ENCODE measurements around the gene TTC13.

Gene TTC13

DNA sequence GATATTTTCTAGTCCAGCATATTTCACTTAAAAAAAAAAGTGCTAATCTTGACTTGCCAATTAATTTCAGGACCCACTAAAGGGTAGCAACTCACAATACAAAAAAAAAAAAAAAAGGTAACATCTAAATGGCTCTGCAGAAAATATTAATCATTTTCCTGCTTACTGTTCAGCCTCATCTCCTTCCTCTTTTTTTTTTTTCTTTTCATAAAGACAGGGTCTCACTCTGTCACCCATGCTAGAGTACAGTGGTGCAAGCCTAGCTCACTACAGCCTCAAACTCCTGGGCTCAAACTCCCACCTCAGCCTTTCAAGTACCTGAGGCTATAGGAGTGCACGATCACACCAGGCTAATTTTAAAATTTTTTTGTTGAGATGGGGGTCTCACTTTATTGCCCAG is 30.4 kb downstream of the TTC13 start:
- no peak for DNase-seq (ENCODE audit: low read depth in 2 of 2)

GRCh38 chr1:230943048-230943593 is 35.5 kb downstream of the TTC13 start:
- no peak for DNase-seq (ENCODE audit: low read depth in 2 of 2)

GRCh38 chr1:230940848-230941247 is 37.8 kb downstream of the TTC13 start:
- peak in 1 of 2 experiments; percentile 7 for DNase-seq (ENCODE audit: low read depth in 2 of 2)

- no peak for DNase-seq (ENCODE audit: low read depth in 2 of 2)
Observed at GRCh38 chr1:230939806-230940489, 38.7 kb downstream of the TTC13 start.

DNA sequence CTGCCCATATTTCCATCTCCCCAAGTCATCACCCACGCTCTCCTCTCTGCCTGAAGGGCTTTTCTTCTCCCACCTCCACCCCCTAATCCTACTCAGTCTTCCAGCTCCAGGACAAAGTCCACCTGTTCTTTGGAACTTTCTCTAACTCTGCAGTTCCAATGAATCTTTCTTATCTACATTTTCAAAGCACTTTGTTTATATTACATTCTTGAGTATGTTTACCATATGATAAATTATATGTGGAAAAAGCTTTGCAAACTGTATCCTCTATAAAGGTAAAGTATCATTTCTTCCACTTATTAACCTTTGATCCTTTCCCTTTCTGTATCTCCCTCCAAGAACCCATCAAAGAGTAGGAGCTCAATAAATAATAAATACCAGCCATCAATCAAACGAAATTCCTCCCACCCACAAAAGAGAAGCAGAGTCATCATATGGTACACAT is 39.7 kb downstream of the TTC13 start:
- no peak for DNase-seq (ENCODE audit: low read depth in 2 of 2)

- DNase-seq (ENCODE audit: low read depth in 2 of 2) = peak in 1 of 2 experiments; percentile 9
Observed at GRCh38 chr1:230937371-230937770, 41.3 kb downstream of the TTC13 start.

GRCh38 chr1:230936475-230936874 is 42.2 kb downstream of the TTC13 start:
- DNase-seq (ENCODE audit: low read depth in 2 of 2) = no peak

GRCh38 chr1:230935852-230936251 is 42.8 kb downstream of the TTC13 start:
- DNase-seq (ENCODE audit: low read depth in 2 of 2) = no peak

- no peak for DNase-seq (ENCODE audit: low read depth in 2 of 2)
Observed at GRCh38 chr1:230930986-230931385, 47.7 kb downstream of the TTC13 start.

GRCh38 chr1:230926182-230926581 is 52.5 kb downstream of the TTC13 start:
- DNase-seq (ENCODE audit: low read depth in 2 of 2) = no peak

DNA sequence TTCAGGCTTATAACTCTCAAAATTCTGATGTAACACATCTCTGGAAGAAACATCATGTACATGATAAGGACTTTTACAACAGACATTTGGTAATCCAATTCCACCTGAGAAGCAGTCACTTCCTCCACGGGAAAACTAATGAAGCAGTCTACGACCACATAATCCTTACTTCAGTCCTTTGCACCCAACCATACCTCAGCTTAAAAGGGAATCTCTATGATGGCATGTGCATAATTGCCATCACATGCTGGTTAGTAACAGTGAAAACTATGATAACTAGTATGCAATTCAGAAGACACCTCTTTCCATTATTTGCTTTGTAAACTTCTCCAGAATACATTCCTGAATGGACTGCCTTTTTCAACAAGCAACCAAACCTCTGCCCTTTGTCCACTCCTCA is 53.1 kb downstream of the TTC13 start:
- DNase-seq (ENCODE audit: low read depth in 2 of 2) = no peak

DNA sequence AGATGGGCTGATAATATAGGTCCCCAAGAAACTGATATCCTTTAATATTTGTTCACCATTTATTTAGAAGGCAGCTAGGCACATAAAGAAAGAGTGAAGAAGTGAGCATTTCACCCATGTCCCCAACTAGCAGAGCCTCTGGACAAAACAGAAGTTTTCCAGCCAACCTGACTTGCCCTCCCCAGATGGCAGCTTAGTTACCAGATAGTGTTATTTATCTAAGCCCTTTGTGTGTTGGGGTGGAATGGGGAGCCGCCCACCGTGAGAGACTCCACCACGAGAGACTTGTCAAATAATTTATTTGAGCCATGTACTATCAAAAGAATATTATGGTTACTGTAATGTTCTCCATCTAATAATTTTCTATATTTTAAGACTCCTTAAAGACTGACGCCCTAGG is 55.5 kb downstream of the TTC13 start:
- no peak for DNase-seq (ENCODE audit: low read depth in 2 of 2)

DNA sequence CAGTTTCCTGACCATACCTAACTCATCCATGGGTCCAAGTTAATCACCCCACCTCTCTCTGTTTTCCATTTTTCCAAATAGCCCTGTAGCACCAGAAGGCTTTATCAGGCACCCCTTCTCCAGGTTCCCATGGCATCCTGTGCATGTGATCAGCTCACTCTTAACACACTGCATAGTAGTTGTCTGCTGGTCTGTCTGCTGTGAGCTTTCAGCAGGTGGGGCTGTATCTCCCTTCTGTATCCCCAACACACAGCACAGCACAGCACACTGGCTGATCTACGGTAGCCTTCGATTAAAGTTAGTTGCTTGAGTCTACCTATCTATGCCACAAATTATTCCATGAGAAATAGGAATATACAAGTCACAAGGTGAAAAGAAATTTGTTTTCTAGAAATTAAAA is 56.0 kb downstream of the TTC13 start:
- no peak for DNase-seq (ENCODE audit: low read depth in 2 of 2)

DNA sequence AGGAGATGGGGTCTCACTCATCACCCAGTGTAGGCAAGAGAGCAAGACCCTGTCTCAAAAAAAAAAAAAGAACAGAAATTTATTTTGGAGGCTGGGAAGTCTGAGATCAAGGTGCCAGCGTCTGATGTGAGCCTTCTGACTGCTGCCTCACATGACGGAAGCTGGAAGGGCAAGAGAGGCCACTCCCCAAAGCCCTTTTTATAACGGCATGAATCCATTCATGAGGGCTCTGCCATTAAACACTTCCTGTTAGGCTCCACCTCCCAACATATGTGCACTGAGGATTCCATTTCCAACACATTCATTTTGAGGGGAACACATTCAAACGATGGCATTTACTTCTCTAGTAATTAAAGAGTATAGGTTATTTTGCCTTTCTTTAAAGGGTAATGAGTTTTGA is 59.5 kb downstream of the TTC13 start:
- DNase-seq (ENCODE audit: low read depth in 2 of 2) = no peak

DNA sequence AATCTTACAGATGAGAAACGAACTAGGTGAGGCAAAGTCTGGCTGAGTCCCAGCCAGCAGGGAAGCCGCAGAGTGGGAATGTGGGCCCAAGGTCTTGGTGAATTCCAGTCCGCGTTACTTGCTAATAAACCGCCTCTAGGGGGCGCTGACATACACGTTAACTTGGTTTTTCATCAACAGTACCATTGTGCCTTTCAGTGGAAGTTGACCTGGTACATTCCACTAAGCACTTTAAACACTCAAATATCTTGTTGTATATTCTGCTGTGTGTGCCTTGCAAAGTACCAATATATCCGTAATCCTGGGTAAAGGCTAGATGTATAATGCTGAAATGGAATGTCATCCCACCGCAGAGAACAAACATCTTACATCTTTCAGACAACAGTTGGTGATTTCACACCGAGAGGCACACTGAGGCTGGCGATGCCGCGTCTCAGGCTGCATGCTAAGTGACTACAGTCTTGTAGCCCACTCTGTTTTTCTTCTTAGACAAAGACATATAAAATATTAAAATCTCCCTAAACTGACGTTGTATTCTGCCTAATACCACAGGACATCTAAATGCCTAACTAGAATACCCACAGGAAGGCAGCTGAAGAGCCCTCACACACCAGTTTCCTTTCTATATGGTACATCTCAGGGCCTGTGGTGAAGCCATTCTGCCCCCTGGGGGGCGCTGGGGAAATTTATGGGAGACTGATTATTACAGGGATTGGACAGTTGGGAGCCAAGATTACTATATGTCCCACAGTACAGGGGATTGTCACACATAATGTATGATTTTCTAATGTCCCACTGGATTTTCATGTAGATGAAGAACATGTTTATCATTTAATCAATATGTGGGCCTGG is 61.2 kb downstream of the TTC13 start:
- peak in 1 of 2 experiments; percentile 25 for DNase-seq (ENCODE audit: low read depth in 2 of 2)

DNA sequence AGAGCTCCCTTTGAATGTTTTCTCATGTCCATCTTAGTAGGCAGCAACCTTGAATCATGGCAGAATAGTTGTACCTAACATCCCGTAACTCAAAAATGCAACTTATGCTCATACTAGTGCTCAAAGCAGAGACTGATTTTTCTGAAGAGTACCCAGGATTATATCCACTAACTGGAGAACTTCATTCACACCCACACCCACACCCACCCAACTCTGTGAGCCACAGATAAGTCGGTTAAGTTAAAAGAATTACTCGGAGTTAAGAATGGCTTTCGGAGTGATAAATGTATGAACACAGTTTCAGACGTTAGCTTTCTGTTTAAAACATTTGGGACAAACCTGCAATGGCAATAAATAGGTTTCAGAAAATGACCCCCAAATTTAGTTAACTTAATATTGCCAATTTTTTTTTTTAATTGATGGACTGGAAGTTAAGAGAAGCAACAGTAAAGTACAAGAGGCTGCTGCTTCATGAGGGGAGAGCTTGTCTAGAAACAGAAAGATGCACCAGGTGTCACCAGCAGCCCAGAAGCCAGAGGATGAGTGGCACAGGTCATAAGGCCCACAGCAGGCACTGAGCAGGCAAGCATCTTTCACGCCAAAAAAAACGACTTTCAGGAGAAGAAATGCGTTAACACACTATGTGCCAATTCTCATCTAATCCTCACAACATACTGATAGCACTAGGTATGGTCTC is 61.9 kb downstream of the TTC13 start:
- no peak for DNase-seq (ENCODE audit: low read depth in 2 of 2)

GRCh38 chr1:230915078-230915477 is 63.6 kb downstream of the TTC13 start:
- no peak for DNase-seq (ENCODE audit: low read depth in 2 of 2)

- peak in 1 of 2 experiments; percentile 5 for DNase-seq (ENCODE audit: low read depth in 2 of 2)
Observed at GRCh38 chr1:230913496-230913895, 65.2 kb downstream of the TTC13 start.

DNA sequence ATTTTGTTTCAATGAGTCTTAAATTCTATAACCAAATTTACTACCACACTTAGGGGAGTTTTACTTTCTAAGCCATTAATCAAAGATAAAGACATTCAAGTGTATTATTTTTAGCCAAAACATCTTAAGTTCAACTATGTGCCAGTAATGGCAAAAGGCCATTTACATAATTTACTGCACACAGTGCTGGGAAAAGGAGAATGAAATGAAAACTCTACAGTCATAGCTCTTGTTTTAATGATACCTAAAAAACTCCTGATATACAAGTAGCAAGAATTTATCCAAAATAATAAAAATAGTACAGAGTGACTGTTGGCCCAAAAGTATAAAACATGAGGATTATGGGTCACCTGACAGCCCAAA is 67.9 kb downstream of the TTC13 start:
- no peak for DNase-seq (ENCODE audit: low read depth in 2 of 2)

DNA sequence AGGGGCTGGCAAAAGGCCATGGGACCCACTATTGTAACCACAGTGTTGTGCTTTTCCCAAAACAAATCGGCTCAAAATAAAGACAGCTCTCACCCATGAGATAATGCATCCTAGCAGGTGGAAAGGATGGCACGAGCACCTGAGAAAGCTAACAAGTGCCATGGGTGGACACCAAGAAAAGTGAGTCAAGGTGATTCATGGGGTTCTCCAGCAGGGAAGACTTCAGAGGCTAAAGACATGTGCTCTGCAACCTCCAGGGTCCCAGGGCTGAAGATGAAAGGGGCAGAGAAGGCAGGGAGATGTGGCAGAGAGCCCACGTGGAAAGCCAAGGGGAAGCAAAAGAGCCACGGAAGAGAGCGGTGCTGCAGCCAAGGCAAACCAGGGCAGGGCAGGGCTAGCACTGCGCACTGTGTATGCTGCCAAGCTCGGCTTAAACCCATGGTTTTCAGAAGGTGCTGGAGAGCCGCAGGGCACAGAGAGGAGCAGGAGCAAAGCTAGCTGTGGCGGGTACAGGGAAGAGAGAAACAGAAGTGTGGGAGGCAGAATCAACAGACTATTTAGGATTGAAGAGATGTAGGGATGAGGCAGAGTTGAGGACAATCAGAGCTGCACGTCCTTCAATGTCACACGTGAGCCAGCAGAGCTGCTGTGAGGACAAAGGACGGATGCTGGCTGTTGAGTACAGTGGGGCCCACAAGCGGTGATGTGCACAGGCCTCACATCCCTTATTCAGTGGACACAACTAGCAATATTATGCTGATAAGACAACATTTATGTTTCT is 68.5 kb downstream of the TTC13 start:
- DNase-seq (ENCODE audit: low read depth in 2 of 2) = no peak

DNA sequence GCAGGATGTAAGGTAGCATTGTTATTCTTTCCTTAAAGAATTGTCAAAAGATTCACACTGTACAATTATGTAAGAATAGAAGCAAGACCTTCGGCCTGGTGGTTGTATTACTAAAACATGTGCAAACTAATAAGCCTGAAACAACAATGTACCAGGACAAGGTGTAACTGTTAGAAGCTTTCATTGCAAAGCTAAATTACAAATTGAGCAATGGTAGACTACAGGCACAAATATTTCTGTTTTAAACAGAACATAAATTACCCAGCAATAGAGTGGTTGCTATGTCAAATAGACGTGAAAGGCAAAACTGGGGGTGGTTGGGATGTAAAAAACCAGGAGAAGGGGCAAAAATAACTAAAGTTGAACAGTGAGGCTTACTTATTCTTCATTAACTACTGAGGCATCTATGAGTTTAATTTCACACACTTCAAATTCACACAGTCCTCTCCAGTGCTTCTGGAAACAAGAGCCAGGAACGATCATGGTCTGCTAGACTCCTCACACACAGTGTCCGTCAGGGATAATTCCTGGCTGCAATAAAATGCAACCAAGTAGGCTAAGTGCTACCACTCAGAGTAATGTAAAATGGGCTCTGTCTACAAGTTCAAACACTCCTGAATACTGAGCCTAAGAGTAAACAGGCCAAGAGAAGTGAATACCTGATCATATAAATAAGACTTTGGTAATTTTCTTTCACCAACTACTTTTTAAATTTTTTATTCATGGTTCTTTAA is 71.0 kb downstream of the TTC13 start:
- no peak for DNase-seq (ENCODE audit: low read depth in 2 of 2)

All from fibroblast of skin of left biceps (primary cell).